SU-DHL-6 (cell line): ENCODE data around the gene VPS37C.

ENCODE experiments used
- CTCF ChIP-seq: fragments of 200-600 bp; sonication (generic); IDR thresholded peaks from one replicate; pipeline ENCODE4 v1.5.1; 2017; ENCODE audit warnings: antibody characterized with exemption, mild to moderate bottlenecking, low read length, moderate library complexity; ENCODE audit not compliant: insufficient read depth, poor library complexity, severe bottlenecking
- EZH2phosphoT487 ChIP-seq: fragments of 200-600 bp; sonication (generic), shearing (Covaris generic); conservative IDR thresholded peaks from 2 replicates; pipeline ENCODE4 v1.6.1; 2018; ENCODE audit warnings: mild to moderate bottlenecking, antibody characterized with exemption, low read length, moderate library complexity, mixed read lengths

- no peak for TF ChIP-seq CTCF
- TF ChIP-seq EZH2phosphoT487: no peak
Observed at GRCh38 chr11:61104963-61105362, 56.3 kb downstream of the VPS37C start.
